GM12878 (cell line): ENCODE measurements around the gene ARVCF. TPM values are rescaled to one million over a fixed set of nuclear protein-coding genes. Genes with fewer than 3 reads are reported as not detected.

Experiments used
- ATAC-seq: fragments of 200-7000 bp; cut with Tn5 transposase; 3 replicates; pipeline ENCODE4 v1.9.1; 2020; ENCODE audit warnings: mild to moderate bottlenecking, moderate library complexity
- BruUV-seq: library from RNA; stranded (reverse); fragments of 400-500 nt; replicated peaks from 2 replicates; lab custom pipeline; 2021; lab: Mats Ljungman, UMichigan
- CTCF ChIA-PET: fragments of 300-600 bp; sonication (Branson Sonifier 250); formaldehyde crosslinking; extraction: SDS; loops from one replicate; lab custom pipeline; 2021; ENCODE audit warnings: inconsistent platforms; lab: Yijun Ruan, JAX
- POLR2A ChIA-PET: fragments of 350-600 bp; formaldehyde crosslinking; extraction: SDS; loops from one replicate; lab custom pipeline; 2021; ENCODE audit warnings: inconsistent platforms; lab: Charles Lee
- RAD21 ChIA-PET: fragments of 300-600 bp; sonication (Branson Sonifier 250); formaldehyde crosslinking; loops from one replicate; lab custom pipeline; 2023; ENCODE audit warnings: antibody characterized with exemption; ENCODE audit not compliant: unreplicated experiment; lab: Charles Lee
- SMC1A ChIA-PET: fragments of 300-600 bp; sonication (Branson Sonifier 250); formaldehyde crosslinking; loops from one replicate; lab custom pipeline; 2023; ENCODE audit not compliant: unreplicated experiment, uncharacterized antibody; lab: Charles Lee
- DNase-seq: peaks from one replicate; pipeline ENCODE4 v3.0.0-alpha.2; 2011; ENCODE audit warnings: low read depth, low spot score
- FAIRE-seq: peaks from 3 replicates; lab custom pipeline; 2011; peaks lifted over from hg19 to GRCh38; lab: Jason Lieb, UNC
- H2AFZ ChIP-seq: 2 replicates; pipeline ENCODE4 v1.6.0; 2011; ENCODE audit warnings: low read depth, low read length, control low read depth; ENCODE audit not compliant: control insufficient read depth
- H3K27ac ChIP-seq: 2 replicates; pipeline ENCODE4 v1.5.1; 2011; ENCODE audit warnings: control low read depth; ENCODE audit not compliant: control insufficient read depth, insufficient read depth
- H3K27me3 ChIP-seq, 2 experiments: replicated peaks in 1 of 2; 2 replicates each; pipeline versions ENCODE4 v1.6.0 to v1.6.1; 2011; ENCODE audit warnings: low read length in 1 of 2; ENCODE audit not compliant: control insufficient read depth in 2 of 2, insufficient read depth in 2 of 2
- H3K36me3 ChIP-seq, 2 experiments: 2 replicates each; pipeline ENCODE4 v1.5.1; 2011; ENCODE audit warnings: low read length in 1 of 2; ENCODE audit not compliant: control insufficient read depth in 2 of 2, insufficient read depth in 2 of 2
- H3K4me1 ChIP-seq: 2 replicates; pipeline ENCODE4 v1.6.1; 2011; ENCODE audit warnings: mild to moderate bottlenecking, low read length, moderate library complexity, mixed read lengths; ENCODE audit not compliant: control insufficient read depth, insufficient read depth
- H3K4me2 ChIP-seq: 2 replicates; pipeline ENCODE4 v1.6.0; 2011; ENCODE audit warnings: control low read depth; ENCODE audit not compliant: control insufficient read depth, insufficient read depth
- H3K4me3 ChIP-seq: fragments of 200-600 bp; sonication (generic); 2 replicates; pipeline ENCODE4 v1.5.1; 2016
- H3K79me2 ChIP-seq: 2 replicates; pipeline ENCODE4 v1.6.0; 2011; ENCODE audit warnings: low read length; ENCODE audit not compliant: control insufficient read depth, insufficient read depth
- H3K9ac ChIP-seq: 2 replicates; pipeline ENCODE4 v1.8.0; 2011; ENCODE audit warnings: low read length, control low read depth, mixed read lengths; ENCODE audit not compliant: control insufficient read depth, insufficient read depth
- H3K9me3 ChIP-seq: replicated peaks from 3 replicates; pipeline ENCODE4 v1.5.1; 2011; ENCODE audit warnings: mild to moderate bottlenecking, low read length; ENCODE audit not compliant: control insufficient read depth, insufficient read depth
- H4K20me1 ChIP-seq: 2 replicates; pipeline ENCODE4 v1.6.0; 2011; ENCODE audit not compliant: control insufficient read depth, insufficient read depth
- MLLT1 ChIP-seq: fragments of 450-650 bp; IDR thresholded peaks from 2 replicates; pipeline ENCODE4 v1.6.1; 2016; ENCODE audit warnings: mild to moderate bottlenecking
- RAD51 ChIP-seq: fragments of 450-650 bp; IDR thresholded peaks from 2 replicates; pipeline ENCODE4 v1.6.1; 2016; ENCODE audit warnings: moderate library complexity, mild to moderate bottlenecking, inconsistent platforms
- USF2 ChIP-seq: IDR thresholded peaks from 2 replicates; pipeline ENCODE4 v1.6.1; 2011; ENCODE audit warnings: low read depth, low read length, improper control_type of control experiment, borderline replicate concordance
- ZBTB4 ChIP-seq: fragments of 450-650 bp; formaldehyde crosslinking; IDR thresholded peaks from 2 replicates; pipeline ENCODE4 v1.4.0; 2022; ENCODE audit warnings: mild to moderate bottlenecking, moderate library complexity
- WGBS: methylation state at CpG from one replicate; pipeline ENCODE4 v1.1.6; 2016; ENCODE audit warnings: low lambda C conversion rate; ENCODE audit not compliant: insufficient replicate concordance, insufficient coverage; ENCODE audit errors: missing lambda C conversion rate; 5-methylcytosine and 5-hydroxymethylcytosine counted together
- in situ Hi-C: fragments of 300-500 bp; cut with MboI; formaldehyde crosslinking; loops from 9 replicates; pipeline ENCODE4 v1.14.3; 2018; ENCODE audit warnings: mixed read lengths
- intact Hi-C: fragments of 100-400 bp; cut with micrococcal nuclease; formaldehyde crosslinking; loops from one replicate; pipeline ENCODE4 v1.14.2; 2022; ENCODE audit not compliant: unreplicated experiment
- polyA plus RNA-seq, 11 experiments: library from polyadenylated mRNA; depleted of rRNA in 4 of 11; unstranded in 6 of 11; stranded (reverse) in 5 of 11; fragments of >200 nt; fragmentation: Nextera tagmentation in 4 of 11; fragmentation: Illumina TruSeq in 1 of 11; extraction: Ambion mirVana in 4 of 11; extraction: Trizol in 1 of 11; gene quantifications; 1 replicate in 1 of 11; 2 replicates in 10 of 11; pipeline versions ENCODE4 v1.2.1 to v1.2.3, GENCODE V29; 2011 to 2016; ENCODE audit warnings: inconsistent platforms in 2 of 11, missing spikeins in 2 of 11, low read depth in 1 of 11
- total RNA-seq, 4 experiments: library from RNA; depleted of rRNA in 3 of 4; stranded (reverse); fragments of >200 nt in 3 of 4; fragmentation: Illumina TruSeq in 1 of 4; extraction: Trizol in 1 of 4; gene quantifications; 2 replicates each; pipeline versions ENCODE4 v1.2.1 to v1.2.3, GENCODE V29; 2013 to 2021

The ARVCF gene
- total and polyA plus RNA-seq, 10 of the 15 experiments (the other 5 are each of a cell fraction or from before 2014, with no cell fraction given), result 0.13 to 1.9 (median 1.0) TPM; not detected in 2

GRCh38 chr22:20058989-20059770 is 42.6 kb upstream of the ARVCF start:
- no peaks in the 10 kb centered on the region for H3K27me3 ChIP-seq
- H2AFZ ChIP-seq, result no peak overlapping the region
- TF ChIP-seq ZBTB4 (CRISPR knock-in tag), result no peak
- no peak for TF ChIP-seq USF2
- TF ChIP-seq RAD51, result no peak
- no peak for TF ChIP-seq MLLT1
- no peak overlapping the region for H3K4me3 ChIP-seq
- SMC1A ChIA-PET, result interaction anchor here (0.6 kb wide), 1 partner anchor 179 kb away, joined by 3 read pairs; no protein-coding TSS in a partner anchor
- ATAC-seq (no peak), FAIRE-seq (no peak), DNase-seq (no peak)
- CTCF ChIA-PET, result interaction anchor here (0.7 kb wide), 1 partner anchor 24 kb away, joined by 3 read pairs; no protein-coding TSS in a partner anchor
- H3K79me2 ChIP-seq, result no peaks in the 10 kb centered on the region
- no peak overlapping the region for H3K9ac ChIP-seq
- POLR2A ChIA-PET, result no interaction called here
- in situ Hi-C loops (no loop called here), intact Hi-C loops (no loop called here)
- no peak overlapping the region for H3K27ac ChIP-seq
- H3K4me1 ChIP-seq, result no peaks in the 10 kb centered on the region
- H3K9me3 ChIP-seq, result no peaks in the 10 kb centered on the region
- RAD21 ChIA-PET, result no interaction called here
- H4K20me1 ChIP-seq, result no peaks in the 10 kb centered on the region
- H3K4me2 ChIP-seq, result no peak overlapping the region
- BruUV-seq, result TSS peak; percentile 59
- H3K36me3 ChIP-seq, result peaks cover 6 to 9% of the 10 kb centered on the region in 2 experiments; a peak in 3 of 4 replicates
- WGBS, result 94% methylated on average over 10 of the region's 10 CpGs
